ENCODE measurements around the gene ADGRB3.
"Not testable (repeated sequence)": the region's sequence is repeated elsewhere in the genome, so short reads cannot be mapped to it uniquely, and the experiment has no call there.

ADGRB3 gene

GRCh38 chr6:68657374-68658139, 22.5 kb downstream of the ADGRB3 start:
- DNase-seq (ENCODE audit: low spot score in 2 of 2) (no peak), ATAC-seq (no peak)
- Mint-ChIP-seq H3K4me1 (no peaks in the 10 kb centered on the region), H3K36me3 (no peaks in the 10 kb centered on the region), H3K4me3 (no peak overlapping the region), H3K27ac (no peak overlapping the region), H3K9me3 (no peaks in the 10 kb centered on the region)

- H3K36me3 Mint-ChIP-seq, result no peaks in the 10 kb centered on the region
- DNase-seq (ENCODE audit: low spot score in 2 of 2) (no peak), ATAC-seq (no peak)
- no peaks in the 10 kb centered on the region for H3K9me3 Mint-ChIP-seq
- no peaks in the 10 kb centered on the region for H3K4me1 Mint-ChIP-seq
- H3K4me3 Mint-ChIP-seq, result no peak overlapping the region
- H3K27ac Mint-ChIP-seq, result no peak overlapping the region
Measured at GRCh38 chr6:68658338-68658737, 23.3 kb downstream of the ADGRB3 start.

DNA sequence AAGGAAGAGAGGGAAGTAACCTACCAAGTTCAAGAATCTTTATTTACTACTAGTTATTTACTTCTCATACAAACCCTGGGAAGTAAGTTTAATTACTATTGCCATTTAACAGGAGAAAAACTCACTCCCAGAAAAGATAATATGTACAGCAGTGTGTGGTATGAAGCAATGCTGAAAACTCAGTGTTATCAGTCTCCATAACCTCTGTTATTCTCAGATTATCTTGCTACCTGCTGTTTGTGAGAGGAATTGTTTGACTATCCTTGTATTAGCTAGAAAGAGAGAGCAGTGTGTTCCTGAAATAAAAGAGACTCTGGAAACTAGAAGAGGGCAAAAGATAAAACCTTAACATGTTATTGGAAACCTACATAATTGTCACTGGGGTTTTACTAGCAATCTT, 38.2 kb downstream of the ADGRB3 start:
- no peak overlapping the region for H3K27ac Mint-ChIP-seq
- no peaks in the 10 kb centered on the region for H3K36me3 Mint-ChIP-seq
- H3K4me1 Mint-ChIP-seq, result no peaks in the 10 kb centered on the region
- DNase-seq (ENCODE audit: low spot score in 2 of 2), result no peak
- no peak for ATAC-seq
- H3K9me3 Mint-ChIP-seq, result peaks cover 13% of the 10 kb centered on the region
- no peak overlapping the region for H3K4me3 Mint-ChIP-seq

DNA sequence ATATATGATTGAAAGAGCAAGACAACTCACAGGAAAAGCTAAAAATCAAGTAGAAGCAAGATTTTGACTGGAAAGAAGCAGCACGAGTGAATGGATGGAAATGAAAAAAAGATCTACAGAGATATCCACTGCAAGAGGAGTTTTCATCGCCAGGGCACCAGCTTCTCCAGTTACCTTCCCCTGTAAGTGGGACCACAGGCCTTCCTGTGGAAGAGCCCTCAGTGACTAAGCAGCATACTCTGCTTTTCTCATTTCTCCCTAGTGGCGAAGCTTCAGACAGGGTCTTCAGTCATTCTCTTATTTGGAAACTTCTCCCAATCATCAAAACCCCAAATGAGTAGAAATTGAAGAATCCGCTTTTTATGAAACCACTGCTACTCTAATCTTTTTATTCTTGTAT, 40.5 kb downstream of the ADGRB3 start:
- Mint-ChIP-seq H3K27ac (no peak overlapping the region), H3K9me3 (peaks cover 15% of the 10 kb centered on the region), H3K4me3 (no peak overlapping the region), H3K36me3 (no peaks in the 10 kb centered on the region), H3K4me1 (no peaks in the 10 kb centered on the region)
- DNase-seq (ENCODE audit: low spot score in 2 of 2), result no peak
- no peak for ATAC-seq

GRCh38 chr6:68676094-68676493, 41.0 kb downstream of the ADGRB3 start:
- not testable (repeated sequence) for DNase-seq (ENCODE audit: low spot score in 2 of 2); H3K4me3 Mint-ChIP-seq; H3K4me1 Mint-ChIP-seq; H3K36me3 Mint-ChIP-seq; H3K27ac Mint-ChIP-seq; ATAC-seq
- H3K9me3 Mint-ChIP-seq, result peaks cover 15% of the 10 kb centered on the region

GRCh38 chr6:68677058-68677457, 42.0 kb downstream of the ADGRB3 start:
- Mint-ChIP-seq H3K4me1 (no peaks in the 10 kb centered on the region), H3K27ac (no peak overlapping the region), H3K4me3 (no peak overlapping the region), H3K36me3 (no peaks in the 10 kb centered on the region), H3K9me3 (peaks cover 14% of the 10 kb centered on the region)
- DNase-seq (ENCODE audit: low spot score in 2 of 2) (no peak), ATAC-seq (no peak)

- H3K4me3 Mint-ChIP-seq, result no peak overlapping the region
- no peaks in the 10 kb centered on the region for H3K4me1 Mint-ChIP-seq
- no peak for DNase-seq (ENCODE audit: low spot score in 2 of 2)
- no peak for ATAC-seq
- no peaks in the 10 kb centered on the region for H3K36me3 Mint-ChIP-seq
- no peak overlapping the region for H3K27ac Mint-ChIP-seq
- peaks cover 9% of the 10 kb centered on the region for H3K9me3 Mint-ChIP-seq
Measured at GRCh38 chr6:68679399-68679798, 44.3 kb downstream of the ADGRB3 start.

- H3K4me3 Mint-ChIP-seq, result no peak overlapping the region
- H3K9me3 Mint-ChIP-seq, result peaks cover 9% of the 10 kb centered on the region
- DNase-seq (ENCODE audit: low spot score in 2 of 2) (no peak), ATAC-seq (no peak)
- H3K4me1 Mint-ChIP-seq, result no peaks in the 10 kb centered on the region
- no peaks in the 10 kb centered on the region for H3K36me3 Mint-ChIP-seq
- H3K27ac Mint-ChIP-seq, result no peak overlapping the region
Measured at GRCh38 chr6:68680264-68680663, 45.2 kb downstream of the ADGRB3 start.

- Mint-ChIP-seq H3K4me1 (no peaks in the 10 kb centered on the region), H3K36me3 (no peaks in the 10 kb centered on the region), H3K4me3 (no peak overlapping the region), H3K27ac (no peak overlapping the region), H3K9me3 (peaks cover 4% of the 10 kb centered on the region)
- no peak for DNase-seq (ENCODE audit: low spot score in 2 of 2)
- no peak for ATAC-seq
Measured at GRCh38 chr6:68689910-68690309, 54.8 kb downstream of the ADGRB3 start.

- peaks cover 4% of the 10 kb centered on the region for H3K9me3 Mint-ChIP-seq
- no peak for ATAC-seq
- no peaks in the 10 kb centered on the region for H3K4me1 Mint-ChIP-seq
- H3K36me3 Mint-ChIP-seq, result no peaks in the 10 kb centered on the region
- no peak overlapping the region for H3K4me3 Mint-ChIP-seq
- H3K27ac Mint-ChIP-seq, result no peak overlapping the region
- no peak for DNase-seq (ENCODE audit: low spot score in 2 of 2)
Measured at GRCh38 chr6:68691120-68691519, 56.0 kb downstream of the ADGRB3 start.

GRCh38 chr6:68693271-68693670, 58.2 kb downstream of the ADGRB3 start:
- no peak for ATAC-seq
- H3K27ac Mint-ChIP-seq, result no peak overlapping the region
- no peaks in the 10 kb centered on the region for H3K4me1 Mint-ChIP-seq
- H3K4me3 Mint-ChIP-seq, result no peak overlapping the region
- H3K9me3 Mint-ChIP-seq, result peaks cover 4% of the 10 kb centered on the region
- no peaks in the 10 kb centered on the region for H3K36me3 Mint-ChIP-seq
- no peak for DNase-seq (ENCODE audit: low spot score in 2 of 2)

- H3K36me3 Mint-ChIP-seq, result no peaks in the 10 kb centered on the region
- no peak overlapping the region for H3K4me3 Mint-ChIP-seq
- no peak for ATAC-seq
- no peak for DNase-seq (ENCODE audit: low spot score in 2 of 2)
- no peaks in the 10 kb centered on the region for H3K4me1 Mint-ChIP-seq
- peaks cover 7% of the 10 kb centered on the region for H3K9me3 Mint-ChIP-seq
- H3K27ac Mint-ChIP-seq, result no peak overlapping the region
Measured at GRCh38 chr6:68695403-68695802, 60.3 kb downstream of the ADGRB3 start.

DNA sequence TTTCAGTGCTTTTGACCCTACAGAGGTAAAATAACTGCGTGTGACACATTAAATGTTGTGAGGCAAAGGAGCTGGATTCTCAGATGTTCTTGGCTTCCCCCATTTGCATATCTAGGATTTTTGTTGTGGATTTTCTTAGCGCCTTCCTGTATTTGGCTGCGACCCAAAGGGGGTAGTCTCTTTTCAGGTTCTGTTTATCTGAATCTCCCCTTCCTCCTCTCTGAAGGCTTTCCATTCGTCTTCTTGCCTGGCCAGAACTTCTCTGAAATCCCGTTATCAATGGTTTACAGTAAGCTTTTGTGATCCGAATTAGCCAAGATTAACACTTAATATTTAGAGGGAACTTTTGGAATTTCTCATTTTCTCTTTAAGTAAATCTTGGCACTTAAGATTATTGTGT, 60.8 kb downstream of the ADGRB3 start:
- no peaks in the 10 kb centered on the region for H3K4me1 Mint-ChIP-seq
- ATAC-seq (no peak), DNase-seq (ENCODE audit: low spot score in 2 of 2) (no peak)
- H3K9me3 Mint-ChIP-seq, result peaks cover 7% of the 10 kb centered on the region
- H3K4me3 Mint-ChIP-seq, result no peak overlapping the region
- no peak overlapping the region for H3K27ac Mint-ChIP-seq
- H3K36me3 Mint-ChIP-seq, result no peaks in the 10 kb centered on the region

GRCh38 chr6:68697394-68697793, 62.3 kb downstream of the ADGRB3 start:
- H3K27ac Mint-ChIP-seq, result no peak overlapping the region
- ATAC-seq, result no peak
- H3K4me1 Mint-ChIP-seq, result no peaks in the 10 kb centered on the region
- DNase-seq (ENCODE audit: low spot score in 2 of 2), result no peak
- peaks cover 10% of the 10 kb centered on the region for H3K9me3 Mint-ChIP-seq
- H3K36me3 Mint-ChIP-seq, result no peaks in the 10 kb centered on the region
- H3K4me3 Mint-ChIP-seq, result no peak overlapping the region

GRCh38 chr6:68701159-68701558, 66.1 kb downstream of the ADGRB3 start:
- DNase-seq (ENCODE audit: low spot score in 2 of 2) (no peak), ATAC-seq (no peak)
- H3K27ac Mint-ChIP-seq, result no peak overlapping the region
- H3K9me3 Mint-ChIP-seq, result peaks cover 13% of the 10 kb centered on the region
- H3K36me3 Mint-ChIP-seq, result no peaks in the 10 kb centered on the region
- no peak overlapping the region for H3K4me3 Mint-ChIP-seq
- H3K4me1 Mint-ChIP-seq, result no peaks in the 10 kb centered on the region

DNA sequence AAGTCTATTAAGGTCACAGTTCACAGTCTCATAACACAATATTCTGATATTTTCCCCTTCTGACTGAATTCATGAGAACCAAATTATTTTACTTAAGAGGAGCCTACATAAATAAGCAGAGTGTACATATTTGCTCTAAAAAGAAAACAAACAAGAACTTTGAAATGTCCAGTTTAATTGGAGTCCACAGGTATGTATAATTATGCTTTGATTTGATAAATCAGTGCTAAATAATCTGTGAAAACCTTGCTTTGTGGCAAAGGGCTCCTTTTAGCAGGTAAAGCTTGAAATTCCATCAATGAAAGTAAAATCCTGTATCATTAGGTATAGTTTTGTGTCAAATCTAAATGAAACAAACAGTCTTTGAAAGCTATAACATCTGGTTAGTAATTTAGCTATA, 69.4 kb downstream of the ADGRB3 start:
- Mint-ChIP-seq H3K9me3 (peaks cover 9% of the 10 kb centered on the region), H3K4me1 (no peaks in the 10 kb centered on the region), H3K4me3 (no peak overlapping the region), H3K36me3 (no peaks in the 10 kb centered on the region), H3K27ac (no peak overlapping the region)
- no peak for DNase-seq (ENCODE audit: low spot score in 2 of 2)
- ATAC-seq, result no peak

- Mint-ChIP-seq H3K4me3 (no peak overlapping the region), H3K27ac (no peak overlapping the region), H3K9me3 (peaks cover 14% of the 10 kb centered on the region), H3K4me1 (no peaks in the 10 kb centered on the region), H3K36me3 (no peaks in the 10 kb centered on the region)
- ATAC-seq (no peak), DNase-seq (ENCODE audit: low spot score in 2 of 2) (no peak)
Measured at GRCh38 chr6:68709091-68709490, 74.0 kb downstream of the ADGRB3 start.

Data from stimulated activated effector memory CD8-positive, alpha-beta T cell treated with anti-CD3 and anti-CD28 coated beads, Interleukin-12 subunit alpha, Interleukin-12 subunit beta, amount 100 ng/mL, for 72 hours (primary cell).